Liver (tissue), 9 donors: Measurements from ENCODE around the gene FEM1C. TPM values are rescaled to one million over a fixed set of nuclear protein-coding genes. Genes with fewer than 3 reads are reported as not detected.

Experiments used
- DNase-seq: peaks from one replicate; pipeline ENCODE4 v3.0.0-alpha.2; 2017; ENCODE audit warnings: low spot score
- H3K27ac ChIP-seq, 2 donors: one replicate each; pipeline ENCODE4 v1.7.0; 2013; ENCODE audit warnings: inconsistent platforms in 2 of 2, low read length in 2 of 2, control low read depth in 1 of 2, low read depth in 1 of 2, mild to moderate bottlenecking in 1 of 2
- H3K27me3 ChIP-seq, 4 donors: one replicate each; pipeline versions ENCODE4 v1.6.1 to v1.7.0; 2013; ENCODE audit warnings: low read length in 3 of 4, inconsistent platforms in 1 of 4, mild to moderate bottlenecking in 1 of 4, moderate library complexity in 1 of 4; ENCODE audit not compliant: control insufficient read depth in 4 of 4, insufficient read depth in 4 of 4
- H3K36me3 ChIP-seq, 4 donors: one replicate each; pipeline versions ENCODE4 v1.6.1 to v1.7.0; 2013; ENCODE audit warnings: low read length in 3 of 4, mild to moderate bottlenecking in 3 of 4, low read depth in 1 of 4, moderate library complexity in 1 of 4; ENCODE audit not compliant: control insufficient read depth in 4 of 4, insufficient read depth in 3 of 4
- H3K4me1 ChIP-seq, 4 donors: one replicate each; pipeline versions ENCODE4 v1.6.1 to v1.7.0; 2013; ENCODE audit warnings: low read length in 3 of 4, mild to moderate bottlenecking in 3 of 4, moderate library complexity in 1 of 4; ENCODE audit not compliant: control insufficient read depth in 4 of 4, insufficient read depth in 4 of 4
- H3K4me3 ChIP-seq, 3 donors: one replicate each; pipeline versions ENCODE4 v1.6.1 to v1.7.0; 2013; ENCODE audit warnings: low read length in 3 of 3, control low read depth in 1 of 3, low read depth in 1 of 3, mild to moderate bottlenecking in 1 of 3
- H3K9ac ChIP-seq, 2 donors: one replicate each; pipeline ENCODE4 v1.7.0; 2013; ENCODE audit warnings: low read length in 2 of 2, mild to moderate bottlenecking in 2 of 2, moderate library complexity in 2 of 2, control low read depth in 1 of 2, low read depth in 1 of 2
- H3K9me3 ChIP-seq, 4 donors: one replicate each; pipeline versions ENCODE4 v1.6.1 to v1.7.0; 2013; ENCODE audit warnings: low read length in 3 of 4; ENCODE audit not compliant: control insufficient read depth in 4 of 4
- ATF3 ChIP-seq: IDR thresholded peaks from 2 replicates; pipeline ENCODE4 v1.6.1; 2016; ENCODE audit warnings: antibody characterized with exemption
- CTCF ChIP-seq: fragments of 150-350 bp; IDR thresholded peaks from 2 replicates; pipeline ENCODE4 v1.5.1; 2017; ENCODE audit warnings: improper control_type of control experiment, low read depth, low read length; ENCODE audit not compliant: missing input control
- EGR1 ChIP-seq, 2 donors: IDR thresholded peaks; 2 replicates each; pipeline ENCODE4 v1.6.1; 2016 to 2018; ENCODE audit warnings: antibody characterized with exemption in 2 of 2, low read depth in 2 of 2
- FOXA1 ChIP-seq: IDR thresholded peaks from 2 replicates; pipeline ENCODE4 v1.6.1; 2016; ENCODE audit warnings: antibody characterized with exemption
- FOXA2 ChIP-seq: IDR thresholded peaks from 2 replicates; pipeline ENCODE4 v1.6.1; 2016; ENCODE audit warnings: antibody characterized with exemption
- GABPA ChIP-seq, 2 donors: IDR thresholded peaks in 1 of 2; conservative IDR thresholded peaks in 1 of 2; 2 replicates each; pipeline ENCODE4 v1.6.1; 2016; ENCODE audit warnings: antibody characterized with exemption in 2 of 2, mild to moderate bottlenecking in 1 of 2, moderate library complexity in 1 of 2
- HNF4A ChIP-seq, 2 donors: conservative IDR thresholded peaks; 2 replicates each; pipeline ENCODE4 v1.6.1; 2016; ENCODE audit warnings: antibody characterized with exemption in 2 of 2, mild to moderate bottlenecking in 2 of 2
- HNF4G ChIP-seq: IDR thresholded peaks from 2 replicates; pipeline ENCODE4 v1.6.1; 2016; ENCODE audit warnings: antibody characterized with exemption
- JUND ChIP-seq, 2 donors: IDR thresholded peaks; 2 replicates each; pipeline ENCODE4 v1.6.1; 2016; ENCODE audit warnings: antibody characterized with exemption in 2 of 2
- MAX ChIP-seq: IDR thresholded peaks from 2 replicates; pipeline ENCODE4 v1.6.1; 2016; ENCODE audit warnings: antibody characterized with exemption
- NR2F2 ChIP-seq: IDR thresholded peaks from 2 replicates; pipeline ENCODE4 v1.6.1; 2016; ENCODE audit warnings: antibody characterized with exemption
- RAD21 ChIP-seq, 2 donors: IDR thresholded peaks; 2 replicates each; pipeline ENCODE4 v1.6.1; 2016; ENCODE audit warnings: antibody characterized with exemption in 2 of 2, mild to moderate bottlenecking in 2 of 2
- REST ChIP-seq: IDR thresholded peaks from 2 replicates; pipeline ENCODE4 v1.6.1; 2016; ENCODE audit warnings: antibody characterized with exemption, mild to moderate bottlenecking
- RXRA ChIP-seq, 2 donors: IDR thresholded peaks; 2 replicates each; pipeline ENCODE4 v1.6.1; 2017 to 2018; ENCODE audit warnings: antibody characterized with exemption in 2 of 2, mild to moderate bottlenecking in 1 of 2
- SP1 ChIP-seq: IDR thresholded peaks from 2 replicates; pipeline ENCODE4 v1.6.1; 2018; ENCODE audit warnings: antibody characterized with exemption, mild to moderate bottlenecking
- TAF1 ChIP-seq: conservative IDR thresholded peaks from 2 replicates; pipeline ENCODE4 v1.6.1; 2016; ENCODE audit warnings: antibody characterized with exemption, mild to moderate bottlenecking
- YY1 ChIP-seq: IDR thresholded peaks from 2 replicates; pipeline ENCODE4 v1.6.1; 2016; ENCODE audit warnings: antibody characterized with exemption, mild to moderate bottlenecking
- ZBTB33 ChIP-seq: IDR thresholded peaks from 2 replicates; pipeline ENCODE4 v1.6.1; 2016; ENCODE audit warnings: antibody characterized with exemption
- WGBS: extraction: QIAGEN DNeasy Blood & Tissue Kit; methylation state at CpG from one replicate; pipeline ENCODE4 v1.1.7; 2013; 5-methylcytosine and 5-hydroxymethylcytosine counted together
- polyA plus RNA-seq, 2 donors: library from polyadenylated mRNA; stranded (reverse) in 1 of 2; unstranded in 1 of 2; fragments of 200-250 nt in 1 of 2; fragments of >200 nt in 1 of 2; fragmentation: Nextera tagmentation in 1 of 2; extraction: Ambion mirVana in 1 of 2; gene quantifications; one replicate each; pipeline versions ENCODE4 v1.2.1 to v1.2.3, GENCODE V29; 2013 to 2015
- total RNA-seq, 2 donors: library from RNA; depleted of rRNA; stranded (reverse); fragments of >200 nt; gene quantifications; one replicate each; pipeline ENCODE4 v1.2.3, GENCODE V29; 2014
- donor health status: healthy.
- donor health status: healthy.
- donor health status: healthy.
- donor health status: healthy.
- donor health status: healthy.

Gene FEM1C
- total and polyA plus RNA-seq, 4 donors: 3.4 to 14.3 (median 8.8) TPM

GRCh38 chr5:115583474-115583873 lies 38.9 kb upstream of the FEM1C start:
- H3K27ac ChIP-seq: no peak overlapping the region
- peaks cover 0 to 3% (median 0%) of the 10 kb centered on the region in 4 donors for H3K36me3 ChIP-seq
- no peaks in the 10 kb centered on the region for H3K4me1 ChIP-seq
- H3K9me3 ChIP-seq: no peaks in the 10 kb centered on the region
- no peak for DNase-seq
- TF ChIP-seq RXRA (IDR thresholded peaks at IDR 0.05) (no peak), HNF4A (conservative IDR thresholded peaks at IDR 0.05) (no peak), JUND (IDR thresholded peaks at IDR 0.05) (no peak), MAX (no peak), CTCF (no peak), NR2F2 (no peak), ATF3 (no peak), REST (no peak), EGR1 (IDR thresholded peaks at IDR 0.05; ENCODE audit: low read depth in 2 of 2) (no peak), FOXA1 (no peak), SP1 (no peak), TAF1 (no peak), GABPA (IDR thresholded peaks at IDR 0.05 in 1 of 2, conservative IDR thresholded peaks at IDR 0.05 in 1 of 2) (no peak)
- no peaks in the 10 kb centered on the region for H3K27me3 ChIP-seq
- WGBS: 88% methylated on average over 3 of the region's 3 CpGs
- no peak overlapping the region for H3K9ac ChIP-seq
- no peak overlapping the region for H3K4me3 ChIP-seq

- 97% methylated on average over 2 of the region's 2 CpGs for WGBS
- Histone ChIP-seq H3K27ac (no peak overlapping the region), H3K36me3 (peaks cover 0 to 3% (median 0%) of the 10 kb centered on the region in 4 donors)
- TF ChIP-seq NR2F2: no peak
- TF ChIP-seq ATF3: no peak
- TF ChIP-seq TAF1: no peak
- TF ChIP-seq RAD21 (IDR thresholded peaks at IDR 0.05): no peak
- no peak for TF ChIP-seq REST
- TF ChIP-seq EGR1 (IDR thresholded peaks at IDR 0.05; ENCODE audit: low read depth in 2 of 2): no peak
- no peak for TF ChIP-seq ZBTB33
- no peak for TF ChIP-seq FOXA1
- TF ChIP-seq RXRA (IDR thresholded peaks at IDR 0.05): no peak
- TF ChIP-seq YY1: no peak
- no peak for TF ChIP-seq SP1
- TF ChIP-seq HNF4A (conservative IDR thresholded peaks at IDR 0.05): no peak
- no peak for TF ChIP-seq CTCF
- TF ChIP-seq FOXA2: no peak
- no peak for TF ChIP-seq HNF4G
Observed at GRCh38 chr5:115580941-115581340, 36.4 kb upstream of the FEM1C start.

More at GRCh38 chr5:115580941-115581340, 36.4 kb upstream of the FEM1C start:
- Histone ChIP-seq H3K4me1 (no peaks in the 10 kb centered on the region), H3K9me3 (no peaks in the 10 kb centered on the region), H3K4me3 (no peak overlapping the region), H3K27me3 (no peaks in the 10 kb centered on the region), H3K9ac (no peak overlapping the region)
- DNase-seq: no peak
